Measurements from ENCODE around the gene ZFHX3.

GRCh38 chr16:72890587-72890986 is 157.3 kb downstream of the ZFHX3 start:
- TF ChIP-seq, protein P1, sequence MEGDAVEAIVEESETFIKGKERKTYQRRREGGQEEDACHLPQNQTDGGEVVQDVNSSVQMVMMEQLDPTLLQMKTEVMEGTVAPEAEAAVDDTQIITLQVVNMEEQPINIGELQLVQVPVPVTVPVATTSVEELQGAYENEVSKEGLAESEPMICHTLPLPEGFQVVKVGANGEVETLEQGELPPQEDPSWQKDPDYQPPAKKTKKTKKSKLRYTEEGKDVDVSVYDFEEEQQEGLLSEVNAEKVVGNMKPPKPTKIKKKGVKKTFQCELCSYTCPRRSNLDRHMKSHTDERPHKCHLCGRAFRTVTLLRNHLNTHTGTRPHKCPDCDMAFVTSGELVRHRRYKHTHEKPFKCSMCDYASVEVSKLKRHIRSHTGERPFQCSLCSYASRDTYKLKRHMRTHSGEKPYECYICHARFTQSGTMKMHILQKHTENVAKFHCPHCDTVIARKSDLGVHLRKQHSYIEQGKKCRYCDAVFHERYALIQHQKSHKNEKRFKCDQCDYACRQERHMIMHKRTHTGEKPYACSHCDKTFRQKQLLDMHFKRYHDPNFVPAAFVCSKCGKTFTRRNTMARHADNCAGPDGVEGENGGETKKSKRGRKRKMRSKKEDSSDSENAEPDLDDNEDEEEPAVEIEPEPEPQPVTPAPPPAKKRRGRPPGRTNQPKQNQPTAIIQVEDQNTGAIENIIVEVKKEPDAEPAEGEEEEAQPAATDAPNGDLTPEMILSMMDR (conservative IDR thresholded peaks at IDR 0.05): no peak
- TF ChIP-seq ZFX (IDR thresholded peaks at IDR 0.05): no peak

All from C4-2B (cell line).